Erythroblast (primary cell): Measurements from ENCODE around the gene TP53I13.

Source experiments
- GATA1 ChIP-seq: IDR thresholded peaks from 2 replicates; pipeline ENCODE4 v1.6.1; 2011; ENCODE audit warnings: low read depth, mild to moderate bottlenecking, control low read depth, low read length, moderate library complexity
- POLR2A ChIP-seq: IDR thresholded peaks from 2 replicates; pipeline ENCODE4 v1.6.1; 2011; ENCODE audit warnings: mild to moderate bottlenecking, low read length

DNA sequence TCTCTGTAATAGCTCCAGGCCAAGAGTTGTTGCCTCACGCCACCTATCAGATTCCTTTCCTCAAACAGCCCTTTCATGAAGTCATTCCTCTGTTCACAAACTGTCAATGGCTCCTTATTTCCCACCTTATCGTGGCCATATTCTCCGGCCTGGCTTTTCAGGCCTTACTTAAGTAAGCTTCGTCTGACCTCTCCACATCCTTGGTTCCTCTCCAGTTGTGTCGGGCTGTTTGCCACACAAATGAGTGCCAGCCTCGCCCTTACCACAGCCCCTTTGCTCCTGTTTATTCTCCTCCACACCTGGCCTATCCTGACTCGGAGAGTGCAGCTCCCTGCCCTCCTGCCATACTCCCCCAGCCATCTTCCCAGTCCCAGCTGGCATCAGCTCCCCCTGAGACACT, 2.0 kb downstream of the TP53I13 start:
- TF ChIP-seq POLR2A (no peak), GATA1 (no peak)
